ENCODE results near the gene INF2. TPM values are rescaled to one million over a fixed set of nuclear protein-coding genes. Genes with fewer than 3 reads are reported as not detected.

The INF2 gene
- total and polyA plus RNA-seq, 9 of the 15 experiments (the other 6 are each of a cell fraction or from before 2014, with no cell fraction given) = 0.56 to 31.3 (median 7.8) TPM

DNA sequence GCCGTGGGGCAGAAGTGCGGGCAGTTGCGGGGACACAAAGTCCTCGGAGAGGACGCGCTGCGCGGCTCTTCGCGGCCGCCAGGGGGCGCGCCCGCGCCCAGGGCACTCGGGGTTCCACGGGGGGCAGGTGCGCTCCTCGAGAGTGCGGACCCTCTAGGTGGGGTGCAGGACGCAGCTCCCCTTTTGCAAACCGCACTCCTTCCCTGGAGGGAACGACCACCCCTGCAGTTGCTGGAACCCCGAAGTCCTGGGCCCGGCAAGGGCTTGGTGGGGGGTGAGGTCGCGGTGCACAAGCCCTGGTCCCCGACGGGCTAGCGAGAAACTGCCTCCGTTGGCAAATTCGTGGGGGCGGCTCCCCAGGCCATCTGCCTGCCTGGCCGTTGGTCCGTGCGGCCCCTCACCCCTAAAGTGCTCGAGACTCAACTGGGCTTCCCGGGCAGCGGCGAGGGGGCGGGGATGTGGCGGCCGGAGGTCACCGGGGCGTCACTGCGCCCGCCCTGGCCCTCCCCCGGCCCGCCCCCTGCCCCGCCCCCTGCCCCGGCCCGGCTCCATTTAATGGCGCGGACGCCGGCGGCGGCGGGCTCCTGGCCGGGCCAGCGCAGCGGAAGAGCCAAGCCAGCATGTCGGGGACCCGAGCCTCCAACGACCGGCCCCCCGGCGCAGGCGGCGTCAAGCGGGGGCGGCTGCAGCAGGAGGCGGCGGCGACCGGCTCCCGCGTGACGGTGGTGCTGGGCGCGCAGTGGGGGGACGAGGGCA, 34.4 kb downstream of the INF2 start, which contains the start of gene ADSS1 (continued):
- TF ChIP-seq, protein P1, sequence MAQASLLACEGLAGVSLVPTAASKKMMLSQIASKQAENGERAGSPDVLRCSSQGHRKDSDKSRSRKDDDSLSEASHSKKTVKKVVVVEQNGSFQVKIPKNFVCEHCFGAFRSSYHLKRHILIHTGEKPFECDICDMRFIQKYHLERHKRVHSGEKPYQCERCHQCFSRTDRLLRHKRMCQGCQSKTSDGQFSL (CRISPR knock-in tag; IDR thresholded peaks at IDR 0.05) = peak; percentile 81
- TF ChIP-seq, protein P1 (tag; IDR thresholded peaks at IDR 0.05) = no peak; a peak in 1 of 4 replicates
- TF ChIP-seq, protein P2, sequence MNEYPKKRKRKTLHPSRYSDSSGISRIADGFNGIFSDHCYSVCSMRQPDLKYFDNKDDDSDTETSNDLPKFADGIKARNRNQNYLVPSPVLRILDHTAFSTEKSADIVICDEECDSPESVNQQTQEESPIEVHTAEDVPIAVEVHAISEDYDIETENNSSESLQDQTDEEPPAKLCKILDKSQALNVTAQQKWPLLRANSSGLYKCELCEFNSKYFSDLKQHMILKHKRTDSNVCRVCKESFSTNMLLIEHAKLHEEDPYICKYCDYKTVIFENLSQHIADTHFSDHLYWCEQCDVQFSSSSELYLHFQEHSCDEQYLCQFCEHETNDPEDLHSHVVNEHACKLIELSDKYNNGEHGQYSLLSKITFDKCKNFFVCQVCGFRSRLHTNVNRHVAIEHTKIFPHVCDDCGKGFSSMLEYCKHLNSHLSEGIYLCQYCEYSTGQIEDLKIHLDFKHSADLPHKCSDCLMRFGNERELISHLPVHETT (CRISPR knock-in tag; conservative IDR thresholded peaks at IDR 0.05 in 1 of 2, IDR thresholded peaks at IDR 0.05 in 1 of 2) = 0 out of 4 replicates have a peak, but pooled peaks of 1 of the 2 experiments have one; percentile 24
- TF ChIP-seq, protein P3, sequence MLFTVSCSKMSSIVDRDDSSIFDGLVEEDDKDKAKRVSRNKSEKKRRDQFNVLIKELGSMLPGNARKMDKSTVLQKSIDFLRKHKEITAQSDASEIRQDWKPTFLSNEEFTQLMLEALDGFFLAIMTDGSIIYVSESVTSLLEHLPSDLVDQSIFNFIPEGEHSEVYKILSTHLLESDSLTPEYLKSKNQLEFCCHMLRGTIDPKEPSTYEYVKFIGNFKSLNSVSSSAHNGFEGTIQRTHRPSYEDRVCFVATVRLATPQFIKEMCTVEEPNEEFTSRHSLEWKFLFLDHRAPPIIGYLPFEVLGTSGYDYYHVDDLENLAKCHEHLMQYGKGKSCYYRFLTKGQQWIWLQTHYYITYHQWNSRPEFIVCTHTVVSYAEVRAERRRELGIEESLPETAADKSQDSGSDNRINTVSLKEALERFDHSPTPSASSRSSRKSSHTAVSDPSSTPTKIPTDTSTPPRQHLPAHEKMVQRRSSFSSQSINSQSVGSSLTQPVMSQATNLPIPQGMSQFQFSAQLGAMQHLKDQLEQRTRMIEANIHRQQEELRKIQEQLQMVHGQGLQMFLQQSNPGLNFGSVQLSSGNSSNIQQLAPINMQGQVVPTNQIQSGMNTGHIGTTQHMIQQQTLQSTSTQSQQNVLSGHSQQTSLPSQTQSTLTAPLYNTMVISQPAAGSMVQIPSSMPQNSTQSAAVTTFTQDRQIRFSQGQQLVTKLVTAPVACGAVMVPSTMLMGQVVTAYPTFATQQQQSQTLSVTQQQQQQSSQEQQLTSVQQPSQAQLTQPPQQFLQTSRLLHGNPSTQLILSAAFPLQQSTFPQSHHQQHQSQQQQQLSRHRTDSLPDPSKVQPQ (CRISPR knock-in tag; IDR thresholded peaks at IDR 0.05; ENCODE audit: borderline replicate concordance) = no peak
- TF ChIP-seq, protein P4, sequence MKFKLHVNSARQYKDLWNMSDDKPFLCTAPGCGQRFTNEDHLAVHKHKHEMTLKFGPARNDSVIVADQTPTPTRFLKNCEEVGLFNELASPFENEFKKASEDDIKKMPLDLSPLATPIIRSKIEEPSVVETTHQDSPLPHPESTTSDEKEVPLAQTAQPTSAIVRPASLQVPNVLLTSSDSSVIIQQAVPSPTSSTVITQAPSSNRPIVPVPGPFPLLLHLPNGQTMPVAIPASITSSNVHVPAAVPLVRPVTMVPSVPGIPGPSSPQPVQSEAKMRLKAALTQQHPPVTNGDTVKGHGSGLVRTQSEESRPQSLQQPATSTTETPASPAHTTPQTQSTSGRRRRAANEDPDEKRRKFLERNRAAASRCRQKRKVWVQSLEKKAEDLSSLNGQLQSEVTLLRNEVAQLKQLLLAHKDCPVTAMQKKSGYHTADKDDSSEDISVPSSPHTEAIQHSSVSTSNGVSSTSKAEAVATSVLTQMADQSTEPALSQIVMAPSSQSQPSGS (CRISPR knock-in tag; IDR thresholded peaks at IDR 0.05) = no peak
- TF ChIP-seq ZC3H4 (CRISPR knock-in tag; IDR thresholded peaks at IDR 0.05; ENCODE audit: borderline replicate concordance) (no peak), HNRNPL (IDR thresholded peaks at IDR 0.05; ENCODE audit: low read depth, low read length) (0 out of 2 replicates have a peak, but pooled peaks have one; percentile 54), HDAC1 (IDR thresholded peaks at IDR 0.05) (peak in 1 of 2 experiments; percentile 43; a peak in 1 of 4 replicates), SMARCA5 (IDR thresholded peaks at IDR 0.05) (0 out of 2 replicates have a peak, but pooled peaks have one; percentile 26), NBN (IDR thresholded peaks at IDR 0.05; ENCODE audit: low read depth) (no peak), ZNF140 (CRISPR knock-in tag; IDR thresholded peaks at IDR 0.05) (no peak), SMARCE1 (IDR thresholded peaks at IDR 0.05) (0 out of 2 replicates have a peak, but pooled peaks have one; percentile 46), EHMT2 (IDR thresholded peaks at IDR 0.05) (no peak), SNRNP70 (optimal IDR thresholded peaks at IDR 0.05; ENCODE audit: low read depth, low read length) (no peak), MAZ (CRISPR knock-in tag; conservative IDR thresholded peaks at IDR 0.05 in 1 of 2, IDR thresholded peaks at IDR 0.05 in 1 of 2) (peak; percentile 29 to 79), KDM5B (IDR thresholded peaks at IDR 0.05; ENCODE audit: insufficient replicate concordance, low read depth, low read length) (peak; percentile 51), HMG20A (CRISPR knock-in tag; conservative IDR thresholded peaks at IDR 0.05) (no peak)
- TF ChIP-seq, protein P5, sequence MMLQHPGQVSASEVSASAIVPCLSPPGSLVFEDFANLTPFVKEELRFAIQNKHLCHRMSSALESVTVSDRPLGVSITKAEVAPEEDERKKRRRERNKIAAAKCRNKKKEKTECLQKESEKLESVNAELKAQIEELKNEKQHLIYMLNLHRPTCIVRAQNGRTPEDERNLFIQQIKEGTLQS (IDR thresholded peaks at IDR 0.05) = no peak
- TF ChIP-seq, protein P5 (CRISPR knock-in tag; conservative IDR thresholded peaks at IDR 0.05) = no peak

Data from K562 (cell line).